ENCODE measurements around the gene KIAA2012. TPM values are rescaled to one million over a fixed set of nuclear protein-coding genes. Genes with fewer than 3 reads are reported as not detected.

The KIAA2012 gene
- total RNA-seq, 1 experiment from 2014 or later = not detected

GRCh38 chr2:202142540-202142939, 69.5 kb downstream of the KIAA2012 start:
- DNase-seq (ENCODE audit: extremely low read depth, low read depth) = no peak

GRCh38 chr2:202147775-202148174, 74.7 kb downstream of the KIAA2012 start:
- DNase-seq (ENCODE audit: extremely low read depth, low read depth) = no peak

- DNase-seq (ENCODE audit: extremely low read depth, low read depth) = no peak
Measured at GRCh38 chr2:202148515-202149154, 75.6 kb downstream of the KIAA2012 start.

- DNase-seq (ENCODE audit: extremely low read depth, low read depth) = no peak
Measured at GRCh38 chr2:202149155-202149762, 76.2 kb downstream of the KIAA2012 start.

- no peak for DNase-seq (ENCODE audit: extremely low read depth, low read depth)
Measured at GRCh38 chr2:202149936-202150335, 76.9 kb downstream of the KIAA2012 start.

- no peak for DNase-seq (ENCODE audit: extremely low read depth, low read depth)
Measured at GRCh38 chr2:202152104-202152715, 79.2 kb downstream of the KIAA2012 start.

- DNase-seq (ENCODE audit: extremely low read depth, low read depth) = no peak
Measured at GRCh38 chr2:202154613-202155012, 81.6 kb downstream of the KIAA2012 start.

- DNase-seq (ENCODE audit: extremely low read depth, low read depth) = no peak
Measured at GRCh38 chr2:202157211-202157990, 84.3 kb downstream of the KIAA2012 start.

- DNase-seq (ENCODE audit: extremely low read depth, low read depth) = no peak
Measured at GRCh38 chr2:202158796-202159195, 85.7 kb downstream of the KIAA2012 start.

- no peak for DNase-seq (ENCODE audit: extremely low read depth, low read depth)
Measured at GRCh38 chr2:202161151-202161835, 88.2 kb downstream of the KIAA2012 start.

- DNase-seq (ENCODE audit: extremely low read depth, low read depth) = no peak
Measured at GRCh38 chr2:202164411-202164810, 91.4 kb downstream of the KIAA2012 start.

GRCh38 chr2:202165208-202165607, 92.2 kb downstream of the KIAA2012 start:
- no peak for DNase-seq (ENCODE audit: extremely low read depth, low read depth)

GRCh38 chr2:202165945-202166344, 92.9 kb downstream of the KIAA2012 start:
- DNase-seq (ENCODE audit: extremely low read depth, low read depth) = no peak

- DNase-seq (ENCODE audit: extremely low read depth, low read depth) = no peak
Measured at GRCh38 chr2:202169131-202169530, 96.1 kb downstream of the KIAA2012 start.

GRCh38 chr2:202169832-202170424, 96.9 kb downstream of the KIAA2012 start:
- DNase-seq (ENCODE audit: extremely low read depth, low read depth) = no peak

- DNase-seq (ENCODE audit: extremely low read depth, low read depth) = no peak
Measured at GRCh38 chr2:202171241-202171825, 98.3 kb downstream of the KIAA2012 start.

GRCh38 chr2:202172439-202173211, 99.6 kb downstream of the KIAA2012 start:
- DNase-seq (ENCODE audit: extremely low read depth, low read depth) = no peak

- peak; percentile 64 for DNase-seq (ENCODE audit: extremely low read depth, low read depth)
Measured at GRCh38 chr2:202178346-202178958, 105.4 kb downstream of the KIAA2012 start.

- no peak for DNase-seq (ENCODE audit: extremely low read depth, low read depth)
Measured at GRCh38 chr2:202184557-202184956, 111.5 kb downstream of the KIAA2012 start.
